DMS53 treated with DMSO at 0.1 percent for 48 hours (cell line): ENCODE measurements around the gene ASCC1.
"Not testable (repeated sequence)": the region's sequence is repeated elsewhere in the genome, so short reads cannot be mapped to it uniquely, and the experiment has no call there.

Source experiments
- DNase-seq: peaks from one replicate; lab custom pipeline; 2025; ENCODE audit not compliant: unreplicated experiment; lab: John Stamatoyannopoulos, UW

Gene ASCC1

DNA sequence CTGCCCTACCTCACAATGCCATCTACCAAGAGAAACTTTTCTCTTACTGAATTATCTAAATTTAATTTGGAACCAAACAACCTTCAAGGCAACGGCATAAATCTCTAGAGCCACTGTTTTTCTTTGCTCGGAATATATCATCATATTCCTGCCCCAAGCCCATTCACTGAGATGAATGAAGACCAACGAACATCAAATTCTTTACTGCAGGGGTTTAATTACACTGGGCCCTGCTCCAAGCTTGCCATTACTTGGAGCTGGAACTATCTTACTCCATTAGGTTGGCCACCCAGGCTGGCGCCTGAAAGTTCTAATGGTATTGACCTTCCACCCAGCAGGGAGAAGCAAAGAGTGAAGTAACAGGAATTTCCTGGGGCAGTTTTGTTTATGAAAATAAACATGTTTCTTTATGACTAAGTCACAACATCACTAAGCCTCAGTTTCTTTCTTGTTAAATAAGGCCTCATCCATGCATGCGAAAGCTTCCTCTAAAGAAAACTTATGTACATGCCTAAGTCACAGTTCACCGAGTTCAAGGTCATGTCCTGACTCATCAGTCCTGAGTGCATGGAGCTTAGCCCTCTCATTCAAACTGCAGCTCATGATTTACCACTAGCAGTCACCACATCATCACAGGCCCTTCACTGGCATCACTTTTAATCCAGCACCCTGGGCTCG lies 42.3 kb downstream of the ASCC1 start:
- DNase-seq: no peak

DNA sequence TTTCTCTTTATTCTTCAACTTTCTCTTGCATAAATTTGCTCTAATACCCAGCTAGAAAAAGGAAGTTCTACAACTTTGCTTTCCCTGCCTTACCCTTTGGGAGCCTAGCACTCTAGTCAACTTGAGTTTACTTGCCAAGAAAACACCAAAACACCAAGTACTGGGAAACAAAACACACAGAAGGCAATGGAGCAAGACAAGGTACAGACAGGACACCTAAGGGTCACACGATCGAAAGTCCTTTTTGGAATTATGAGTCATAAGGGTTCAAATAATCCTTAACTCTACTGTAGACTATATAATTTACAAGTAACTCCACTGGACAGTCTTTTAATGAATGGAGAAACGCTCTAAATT lies 42.8 kb downstream of the ASCC1 start:
- DNase-seq: no peak

DNA sequence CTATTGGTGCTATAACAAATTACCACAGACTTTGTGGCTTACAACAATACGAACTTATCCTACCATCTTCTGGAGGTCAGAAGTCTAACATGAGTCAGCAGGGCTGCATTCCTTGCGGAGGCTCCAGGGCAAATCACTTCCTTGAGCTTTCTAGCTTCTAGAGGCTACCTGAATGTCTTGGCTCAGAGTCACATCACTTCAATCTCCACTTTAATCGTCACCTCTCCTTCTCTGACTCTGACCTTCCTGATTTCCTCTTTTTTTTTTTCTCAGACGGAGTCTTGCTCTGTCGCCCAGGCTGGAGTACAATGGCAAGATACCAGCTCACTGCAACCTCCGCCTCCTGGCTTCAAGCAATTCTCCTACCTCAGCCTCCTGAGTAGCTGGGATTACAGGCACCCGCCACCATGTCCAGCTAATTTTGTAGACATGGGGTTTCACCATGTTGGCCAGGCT lies 44.9 kb downstream of the ASCC1 start:
- no peak for DNase-seq

DNA sequence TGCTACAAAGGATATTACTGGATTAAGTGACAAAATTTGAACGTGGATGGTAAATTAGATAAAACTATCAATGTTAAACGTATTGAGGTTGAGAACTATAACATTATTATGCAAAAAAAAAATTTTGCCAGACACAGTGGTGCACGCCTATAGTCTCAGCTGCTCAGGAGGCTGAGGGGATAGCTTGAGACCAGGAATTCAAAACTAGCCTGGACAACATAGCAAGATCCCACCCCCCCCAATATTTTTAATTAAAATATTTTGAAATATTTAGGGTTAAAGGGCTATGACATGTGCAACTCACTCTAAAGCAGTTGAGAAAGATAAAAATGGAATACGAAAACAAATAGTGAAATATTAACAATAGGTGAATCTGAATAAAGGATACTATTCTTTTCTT lies 45.3 kb downstream of the ASCC1 start:
- no peak for DNase-seq

DNA sequence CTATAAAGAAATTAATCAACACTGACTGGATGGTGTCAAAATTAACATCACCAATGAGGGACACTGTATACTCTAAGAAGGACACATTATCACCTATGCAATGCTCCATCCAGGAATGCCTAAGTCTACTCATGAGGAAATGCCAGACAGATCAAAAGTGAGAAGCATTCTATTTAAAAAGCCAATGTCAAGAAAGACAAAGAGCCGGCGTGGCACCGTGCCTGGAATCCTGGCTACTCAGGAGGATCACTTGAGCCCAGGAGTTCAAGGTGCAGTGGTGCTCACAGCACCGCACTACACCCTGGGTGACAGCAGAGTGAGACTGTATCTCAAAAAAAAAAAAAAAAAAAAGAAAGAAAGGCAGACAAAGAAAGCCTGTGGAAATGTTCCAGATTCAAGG lies 45.8 kb downstream of the ASCC1 start:
- no peak for DNase-seq

DNA sequence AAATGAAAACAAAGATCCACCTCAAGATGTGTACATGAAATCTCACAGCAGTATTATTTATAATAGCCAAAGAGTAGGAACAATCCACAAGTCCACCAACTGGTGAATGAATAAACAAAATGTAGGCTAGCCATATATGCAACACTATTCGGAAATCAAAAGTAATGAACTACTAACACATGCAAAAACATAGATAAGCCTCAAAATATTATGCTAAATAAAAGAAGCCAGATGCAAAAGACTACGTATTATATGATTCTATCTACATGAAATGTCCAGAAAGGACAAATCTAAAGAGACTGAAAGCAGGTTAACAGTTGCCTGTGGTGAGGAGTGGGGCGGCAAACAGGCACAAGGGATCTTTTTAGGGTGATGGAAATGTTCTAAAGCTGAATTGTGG lies 49.0 kb downstream of the ASCC1 start:
- DNase-seq: no peak

DNA sequence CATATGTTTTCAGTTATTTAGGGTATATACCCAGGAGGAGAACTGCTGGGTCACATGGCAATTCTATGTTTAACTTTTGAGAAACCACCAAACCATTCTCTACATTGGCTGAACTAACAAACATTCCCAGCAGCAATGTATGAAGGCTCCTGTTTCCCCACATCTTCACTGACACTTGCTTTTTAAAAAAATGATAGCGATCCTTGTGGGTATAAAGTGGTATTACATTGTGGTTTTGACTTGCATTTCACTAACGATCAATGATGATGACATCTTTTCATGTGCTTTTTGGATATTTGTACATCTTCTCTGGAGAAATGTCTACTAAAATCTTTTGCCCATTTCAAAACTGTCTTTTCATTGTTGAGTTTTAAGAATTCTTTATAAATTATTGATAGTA lies 51.5 kb downstream of the ASCC1 start:
- no peak for DNase-seq

DNA sequence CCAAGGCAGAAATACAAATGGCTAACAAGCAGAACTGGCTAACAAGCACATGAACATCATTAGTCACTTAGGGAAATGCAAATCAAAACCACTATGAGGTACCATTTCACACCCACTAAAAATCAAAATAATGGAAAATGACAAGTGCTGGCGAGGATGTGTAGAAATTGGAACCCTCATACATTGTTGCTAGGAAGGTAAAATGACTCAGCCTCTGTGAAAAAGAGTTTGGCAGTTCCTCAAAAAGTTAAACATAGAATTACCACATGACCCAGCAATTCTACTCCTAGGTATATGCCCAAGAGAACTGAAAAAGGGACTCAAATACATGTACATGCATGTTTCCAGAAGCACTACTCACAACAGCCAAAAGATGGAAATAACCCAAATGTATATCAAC lies 53.1 kb downstream of the ASCC1 start:
- no peak for DNase-seq

DNA sequence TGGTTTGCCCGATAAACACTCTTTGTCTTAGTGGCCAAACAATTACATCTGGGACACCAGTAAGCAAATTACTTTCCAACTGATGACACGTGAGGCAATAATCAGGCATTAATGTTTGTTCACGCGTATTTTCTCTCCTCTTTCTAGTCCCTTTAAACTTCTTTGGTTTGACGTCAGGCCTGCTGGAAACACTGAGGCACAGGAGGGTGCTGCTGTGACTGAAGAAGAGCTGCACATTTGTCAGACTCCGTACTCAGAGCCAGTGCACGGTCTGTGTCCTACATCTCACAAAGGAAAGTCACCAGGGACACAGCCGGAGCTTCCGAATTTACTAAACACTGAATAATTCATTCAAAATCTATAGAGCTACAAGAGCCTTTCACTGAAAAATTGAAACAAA lies 57.9 kb downstream of the ASCC1 start:
- no peak for DNase-seq

DNA sequence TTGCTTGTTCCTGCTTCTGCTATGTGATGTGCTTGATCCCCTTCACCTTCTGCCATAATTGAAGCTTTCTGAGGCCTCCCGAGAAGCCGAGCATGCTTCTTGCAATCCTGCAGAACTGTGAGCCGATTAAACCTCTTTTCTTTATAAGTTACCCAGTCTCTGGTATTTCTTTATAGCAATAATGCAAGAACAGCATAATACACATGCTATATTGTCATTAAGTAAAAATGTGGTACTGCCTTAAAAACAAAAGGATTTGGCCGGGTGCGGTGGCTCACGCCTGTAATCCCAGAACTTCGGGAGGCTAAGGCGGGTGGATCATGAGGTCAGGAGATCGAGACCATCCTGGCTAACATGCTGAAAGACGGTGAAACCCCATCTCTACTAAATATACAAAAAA lies 59.9 kb downstream of the ASCC1 start:
- no peak for DNase-seq

DNA sequence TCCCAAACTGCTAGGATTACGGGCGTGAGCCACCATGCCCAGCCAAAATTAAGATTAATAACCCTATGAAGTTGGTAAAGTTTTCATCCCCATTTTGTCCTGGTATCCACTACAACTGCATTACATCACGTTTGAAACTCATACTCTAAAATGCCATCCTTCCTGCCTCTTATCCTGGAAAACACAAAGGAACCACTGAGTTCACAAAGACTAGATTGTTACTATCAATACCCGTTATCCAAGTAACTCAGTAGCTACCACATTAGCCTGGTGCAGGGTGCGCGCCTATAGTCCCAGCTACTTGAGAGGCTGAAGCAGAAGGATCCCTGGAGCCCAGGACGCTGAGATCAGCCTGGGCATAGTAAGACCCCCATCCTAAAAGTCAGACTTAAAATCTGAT lies 63.8 kb downstream of the ASCC1 start:
- DNase-seq: no peak

DNA sequence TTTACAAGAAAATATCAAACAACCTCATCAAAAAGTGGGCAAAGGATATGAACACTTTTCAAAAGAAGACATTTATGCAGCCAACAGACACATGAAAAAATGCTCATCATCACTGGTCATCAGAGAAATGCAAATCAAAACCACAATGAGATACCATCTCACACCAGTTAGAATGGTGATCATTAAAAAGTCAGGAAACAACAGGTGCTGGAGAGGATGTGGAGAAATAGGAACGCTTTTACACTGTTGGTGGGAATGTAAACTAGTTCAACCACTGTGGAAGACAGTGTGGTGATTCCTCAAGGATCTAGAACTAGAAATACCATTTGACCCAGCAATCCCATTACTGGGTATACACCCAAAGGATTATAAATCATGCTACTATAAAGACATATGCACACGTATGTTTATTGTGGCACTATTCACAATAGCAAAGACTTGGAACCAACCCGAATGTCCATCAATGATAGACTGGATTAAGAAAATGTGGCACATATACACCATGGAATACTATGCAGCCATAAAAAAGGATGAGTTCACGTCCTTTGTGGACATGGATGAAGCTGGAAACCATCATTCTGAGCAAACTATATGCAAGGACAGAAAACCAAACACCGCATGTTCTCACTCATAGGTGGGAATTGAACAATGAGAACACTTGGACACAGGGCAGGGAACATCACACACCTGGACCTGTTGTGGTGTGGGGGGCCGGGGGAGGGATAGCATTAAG lies 65.2 kb downstream of the ASCC1 start:
- DNase-seq: not testable (repeated sequence)

DNA sequence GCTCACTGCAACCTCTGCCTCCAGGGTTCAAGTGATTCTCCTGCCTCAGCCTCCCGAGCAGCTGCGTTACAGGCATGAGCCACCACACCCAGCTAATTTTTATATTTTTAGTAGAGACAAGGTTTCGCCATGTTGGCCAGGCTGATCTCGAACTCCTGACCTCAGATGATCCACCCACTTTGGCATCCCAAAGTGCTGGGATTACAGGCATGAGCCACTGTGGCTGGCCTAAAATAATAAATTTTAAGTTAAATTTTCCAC lies 68.8 kb downstream of the ASCC1 start:
- DNase-seq: not testable (repeated sequence)

DNA sequence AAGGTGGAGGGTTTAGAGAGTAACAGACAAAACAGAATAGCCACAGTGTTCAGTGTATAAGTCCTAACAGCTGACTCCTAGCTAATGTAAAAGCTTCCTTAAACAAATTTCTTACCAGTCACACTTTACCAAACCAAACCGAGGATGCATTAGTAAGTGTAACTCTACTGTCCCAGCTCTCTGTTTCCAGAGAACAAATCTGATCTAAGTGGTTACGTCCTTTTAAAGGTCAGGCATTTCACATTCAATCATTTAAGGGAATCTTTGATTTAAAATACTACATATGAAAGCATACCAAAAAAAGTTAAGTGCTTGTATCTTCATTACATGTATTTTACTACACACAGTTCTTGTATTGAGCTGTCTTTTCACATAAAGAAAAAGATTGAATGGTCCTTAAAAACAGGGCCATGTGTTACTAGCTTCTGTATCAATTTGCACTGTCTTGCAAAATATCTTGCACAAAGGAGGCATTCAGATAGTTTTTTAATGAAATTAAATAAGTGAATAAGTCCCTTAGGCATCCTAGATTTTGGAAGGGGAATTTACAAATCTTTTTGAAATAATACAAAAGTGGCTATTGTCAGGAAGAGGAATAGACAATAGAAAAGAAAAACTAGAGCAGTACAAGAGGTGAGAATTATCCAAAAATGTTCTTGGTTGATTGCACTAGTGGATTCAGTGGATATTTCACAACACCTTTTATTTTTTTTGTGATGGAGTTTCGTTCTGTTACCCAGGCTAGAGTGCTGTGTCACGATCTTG lies 69.3 kb downstream of the ASCC1 start:
- DNase-seq: no peak

DNA sequence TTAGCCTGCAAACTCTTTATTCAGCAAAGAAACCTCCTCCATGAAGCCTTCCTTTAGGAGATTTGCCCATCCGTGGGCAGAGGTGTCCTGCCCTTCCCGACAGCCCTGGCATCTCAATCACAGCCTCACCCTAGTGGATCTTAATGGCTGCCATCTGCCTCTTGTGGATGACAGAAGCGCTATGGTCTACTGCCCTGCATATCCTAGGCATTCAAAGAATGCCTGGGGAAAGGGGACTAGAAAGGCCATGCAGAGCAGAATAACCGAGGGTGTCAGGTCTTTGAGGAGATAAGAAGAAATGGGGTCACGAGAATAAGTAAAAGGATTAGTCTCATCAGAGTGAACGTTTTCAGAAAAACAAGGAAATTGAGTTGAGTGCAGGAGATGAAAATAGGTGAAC lies 70.0 kb downstream of the ASCC1 start:
- DNase-seq: no peak

DNA sequence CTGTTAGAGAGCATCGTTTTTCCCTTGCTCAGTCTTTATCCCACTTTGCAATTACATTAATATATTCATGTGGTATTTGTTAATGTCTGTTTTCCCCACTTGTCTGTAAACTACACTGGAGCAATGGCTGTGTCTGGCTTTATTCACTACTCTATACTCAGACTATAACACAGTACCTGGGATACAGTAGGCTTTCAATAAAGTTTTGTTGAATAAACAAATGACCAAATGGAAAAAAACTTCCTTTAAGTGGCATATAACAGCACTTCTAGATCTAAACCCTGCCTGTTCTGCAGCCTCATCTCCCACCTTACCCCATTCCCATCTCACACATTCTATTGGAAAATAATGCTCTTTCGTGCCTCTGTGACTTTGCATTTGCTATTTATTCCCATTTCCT lies 70.4 kb downstream of the ASCC1 start:
- no peak for DNase-seq

DNA sequence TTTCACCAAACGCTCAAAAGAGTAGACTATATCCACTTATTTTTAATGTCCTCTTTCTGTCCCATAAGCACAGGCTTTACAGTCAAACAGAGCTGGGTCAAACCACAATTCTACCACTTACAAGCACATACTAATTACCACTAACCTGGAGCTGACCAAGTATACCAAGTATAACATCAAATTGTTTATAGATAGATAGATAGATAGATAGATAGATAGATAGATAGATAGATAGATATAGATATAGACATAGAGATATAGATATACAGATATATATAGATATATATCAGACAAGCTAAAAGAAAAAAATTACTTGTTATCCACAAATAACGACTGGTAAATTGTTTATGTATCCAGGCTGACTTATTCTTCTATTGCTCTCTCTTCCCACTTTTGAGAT lies 75.2 kb downstream of the ASCC1 start:
- DNase-seq: no peak

DNA sequence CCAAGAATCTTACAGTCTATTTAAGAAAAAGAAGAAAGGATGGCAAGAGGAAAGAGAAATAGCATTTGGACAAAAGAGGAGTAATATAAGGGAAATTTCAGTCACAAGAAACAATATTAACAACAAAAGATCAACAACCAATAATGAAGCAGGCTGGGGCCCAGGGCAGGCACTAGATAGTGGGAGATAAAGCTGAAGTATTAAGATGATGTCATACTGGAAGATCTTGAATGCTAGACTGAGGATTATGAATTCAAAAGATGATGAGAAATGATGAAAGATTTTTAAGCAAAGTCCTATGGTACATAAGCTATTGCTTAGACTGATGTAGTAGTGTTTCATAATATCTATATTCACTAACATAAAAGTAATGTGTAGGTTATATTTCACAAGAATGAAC lies 75.9 kb downstream of the ASCC1 start:
- no peak for DNase-seq

DNA sequence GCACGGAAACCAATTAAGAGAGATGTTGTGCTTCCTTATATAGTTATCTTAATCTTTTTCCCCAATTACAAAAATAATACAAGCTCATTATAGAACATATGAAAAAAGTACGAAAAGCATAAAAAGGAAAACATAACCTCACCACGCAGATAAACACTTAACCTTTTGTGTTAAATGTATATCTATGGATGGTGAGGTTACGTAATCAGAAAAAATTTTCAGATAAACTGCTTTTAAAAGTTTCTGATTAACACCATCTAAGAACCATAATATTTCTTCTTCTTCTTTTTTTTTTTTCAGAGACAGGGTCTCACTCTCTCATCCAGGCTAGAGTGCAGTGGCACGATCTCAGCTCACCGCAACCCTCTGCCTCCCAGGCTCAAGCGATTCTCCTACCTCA lies 78.5 kb downstream of the ASCC1 start:
- no peak for DNase-seq

DNA sequence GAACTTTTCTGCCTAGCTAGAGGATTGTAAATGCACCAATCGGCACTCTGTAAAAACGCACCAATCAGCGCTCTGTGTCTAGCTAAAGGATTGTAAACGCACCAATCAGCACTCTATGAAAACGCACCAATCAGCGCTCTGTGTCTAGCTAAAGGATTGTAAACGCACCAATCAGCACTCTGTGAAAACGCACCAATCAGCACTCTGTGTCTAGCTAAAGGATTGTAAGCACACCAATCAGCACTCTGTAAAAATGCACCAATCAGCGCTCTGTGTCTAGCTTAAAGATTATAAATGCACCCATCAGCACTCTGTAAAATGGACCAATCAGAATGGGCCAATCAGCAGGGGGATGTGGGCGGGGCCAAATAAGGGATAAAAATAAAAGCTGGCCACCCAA lies 79.9 kb downstream of the ASCC1 start:
- not testable (repeated sequence) for DNase-seq

DNA sequence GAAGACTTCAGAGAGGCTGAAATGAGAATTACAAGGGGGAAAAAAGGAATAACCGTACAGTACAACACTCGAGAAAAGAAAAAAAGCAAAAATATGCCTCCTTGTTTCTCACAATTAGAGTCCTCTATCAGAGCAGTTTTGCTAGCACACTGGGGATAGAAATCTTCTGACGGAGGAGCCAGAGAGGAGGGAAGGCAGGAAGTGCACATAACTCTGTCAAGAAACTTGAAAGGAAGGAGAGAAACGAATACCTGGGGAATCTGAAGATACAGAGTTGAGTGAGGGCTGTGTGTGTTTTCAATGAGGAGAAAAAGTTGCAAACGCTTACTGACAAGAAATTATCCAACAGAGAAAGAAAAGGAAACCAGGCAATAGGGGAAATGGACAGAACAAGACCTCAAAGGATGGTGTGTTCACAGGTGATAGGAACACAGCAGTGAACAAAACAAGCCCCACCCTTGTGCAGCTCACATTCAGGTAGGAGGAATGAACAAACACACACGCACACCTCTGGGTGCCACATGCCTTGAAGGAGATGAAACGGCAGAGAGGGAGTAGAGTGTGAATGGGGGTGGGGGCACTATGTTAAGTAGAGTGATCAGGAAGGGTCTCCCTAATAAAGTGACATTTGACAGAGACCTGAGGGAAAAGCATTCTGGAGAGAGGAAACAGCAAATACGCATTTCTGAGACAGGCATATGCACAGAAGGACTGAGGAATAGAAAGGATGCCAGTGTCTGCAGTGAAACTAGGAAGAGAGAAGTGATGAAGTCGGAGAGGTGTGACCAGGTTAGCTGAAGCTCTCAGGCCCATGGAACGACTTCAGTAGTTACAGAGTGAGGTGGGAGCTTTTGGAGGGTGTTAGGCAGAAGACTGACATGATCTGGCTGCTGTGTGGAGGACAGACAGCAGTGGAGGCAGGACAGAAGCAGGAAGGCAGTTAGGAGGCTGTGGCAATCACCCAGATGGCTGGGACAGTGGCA lies 81.0 kb downstream of the ASCC1 start:
- no peak for DNase-seq
